ENCODE measurements around the gene TOMM7.
"Not testable (repeated sequence)": the region's sequence is repeated elsewhere in the genome, so short reads cannot be mapped to it uniquely, and the experiment has no call there.

TOMM7 gene

DNA sequence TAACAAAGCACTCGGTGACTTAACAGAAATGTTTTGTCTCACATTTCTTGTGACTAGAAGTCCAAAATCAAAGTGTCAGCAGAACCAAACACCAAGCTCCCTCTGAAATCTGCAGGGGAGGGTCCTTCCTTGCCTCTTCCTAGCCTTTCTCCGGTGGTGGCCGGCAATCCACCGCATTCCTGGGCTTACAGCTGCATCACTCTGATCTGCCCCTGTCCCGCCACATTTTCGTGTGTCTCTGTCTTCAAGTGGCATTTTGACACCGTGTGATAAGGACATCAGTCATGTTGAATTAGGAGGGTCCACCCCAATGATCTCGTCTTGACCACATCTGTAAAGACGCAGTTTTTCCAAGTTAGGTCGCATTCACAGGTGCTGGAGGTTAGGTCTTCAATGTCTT, 30.5 kb upstream of the TOMM7 start:
- FAIRE-seq = no peak

DNA sequence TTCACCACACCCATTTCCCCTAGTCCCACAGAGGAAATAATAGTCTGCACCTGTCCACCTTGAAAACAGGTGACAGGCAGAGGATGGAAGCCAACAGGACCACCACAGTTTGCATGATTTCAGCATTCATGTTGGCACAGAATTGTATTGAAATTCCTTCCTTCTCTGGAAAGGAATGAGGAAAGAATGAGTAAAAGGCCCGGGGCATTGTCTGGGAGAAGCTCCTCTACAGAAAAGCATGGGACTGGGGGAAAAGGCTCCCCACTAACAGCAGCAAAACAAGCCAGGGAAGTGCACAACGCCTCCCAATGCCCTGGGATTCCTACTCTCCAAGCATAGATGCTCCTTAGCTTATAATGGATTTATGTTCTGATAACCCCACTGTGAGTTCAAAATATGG, 28.5 kb upstream of the TOMM7 start:
- FAIRE-seq = no peak

DNA sequence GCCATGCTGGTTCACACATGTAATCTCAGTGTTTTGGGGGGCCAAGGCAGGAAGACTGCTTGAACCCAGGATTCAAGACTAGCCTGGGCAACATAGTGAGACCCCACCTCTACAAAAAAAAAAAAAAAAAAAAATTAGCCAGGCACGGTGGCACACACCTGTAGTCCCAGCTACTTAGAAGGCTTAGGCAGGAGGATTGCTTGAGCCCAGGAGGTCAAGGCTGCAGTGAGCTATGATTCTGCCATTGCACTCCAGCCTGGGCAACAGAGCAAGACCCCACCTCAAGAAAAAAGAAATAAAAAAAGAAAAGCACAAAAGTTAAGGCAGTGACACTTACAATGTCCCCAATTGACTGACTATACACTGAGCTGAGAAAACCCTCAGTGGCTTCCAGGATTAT, 27.7 kb upstream of the TOMM7 start:
- not testable (repeated sequence) for FAIRE-seq

DNA sequence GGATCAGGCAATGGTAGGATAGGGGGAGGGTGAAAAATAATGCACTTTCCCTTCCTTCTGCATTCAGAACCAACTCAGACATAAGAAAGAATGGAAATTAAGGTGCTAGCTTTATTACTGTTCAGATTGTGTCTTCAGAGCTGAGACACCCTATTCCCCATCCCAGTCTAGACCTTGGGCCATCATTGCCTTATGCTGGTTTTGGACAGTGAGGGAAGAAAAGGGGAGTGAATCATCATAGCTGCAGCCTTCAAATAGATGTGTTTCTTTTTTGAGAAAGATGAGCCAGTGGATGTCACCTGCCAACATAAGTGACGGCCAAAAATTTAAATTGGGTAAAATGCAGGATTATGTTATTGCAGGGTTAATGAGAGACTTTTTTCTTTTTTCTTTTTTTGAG, 27.0 kb upstream of the TOMM7 start:
- FAIRE-seq = no peak

DNA sequence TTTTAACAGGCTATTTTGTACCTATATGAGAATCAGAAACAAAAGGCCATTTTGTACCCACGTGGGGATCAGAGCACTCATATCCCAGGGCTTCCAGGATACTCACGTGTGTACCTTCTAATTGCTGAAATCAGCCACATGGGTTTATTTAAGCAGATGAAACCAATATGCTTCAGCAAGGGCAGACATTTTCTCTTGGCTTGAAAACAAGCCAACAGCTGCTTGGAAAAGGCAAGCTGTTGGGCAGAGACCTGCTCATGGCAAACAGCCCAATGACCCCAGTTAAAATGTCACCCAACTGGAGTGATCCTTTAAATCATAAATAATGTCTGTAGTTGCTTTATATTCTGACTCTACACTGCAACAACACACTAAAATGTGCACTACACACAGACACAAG, 26.5 kb upstream of the TOMM7 start:
- FAIRE-seq = no peak

DNA sequence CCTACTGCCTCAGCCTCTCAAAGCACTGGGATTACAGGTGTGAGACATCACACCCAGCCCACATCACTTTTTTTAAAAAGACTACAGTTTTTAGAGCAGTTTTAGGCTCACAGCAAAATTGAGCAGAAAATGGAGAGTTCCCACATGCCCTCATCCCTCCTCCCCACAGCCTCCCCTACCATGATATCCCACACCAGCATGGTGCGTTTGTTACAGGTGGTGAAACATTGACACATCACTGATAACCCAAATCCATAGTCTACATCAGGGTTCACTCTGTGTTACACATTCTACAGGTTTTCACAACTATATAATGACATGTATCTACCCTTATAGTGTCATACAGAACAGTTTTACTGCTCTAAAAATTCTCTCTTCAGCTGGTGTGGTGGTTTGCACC, 24.3 kb upstream of the TOMM7 start:
- no peak for FAIRE-seq

DNA sequence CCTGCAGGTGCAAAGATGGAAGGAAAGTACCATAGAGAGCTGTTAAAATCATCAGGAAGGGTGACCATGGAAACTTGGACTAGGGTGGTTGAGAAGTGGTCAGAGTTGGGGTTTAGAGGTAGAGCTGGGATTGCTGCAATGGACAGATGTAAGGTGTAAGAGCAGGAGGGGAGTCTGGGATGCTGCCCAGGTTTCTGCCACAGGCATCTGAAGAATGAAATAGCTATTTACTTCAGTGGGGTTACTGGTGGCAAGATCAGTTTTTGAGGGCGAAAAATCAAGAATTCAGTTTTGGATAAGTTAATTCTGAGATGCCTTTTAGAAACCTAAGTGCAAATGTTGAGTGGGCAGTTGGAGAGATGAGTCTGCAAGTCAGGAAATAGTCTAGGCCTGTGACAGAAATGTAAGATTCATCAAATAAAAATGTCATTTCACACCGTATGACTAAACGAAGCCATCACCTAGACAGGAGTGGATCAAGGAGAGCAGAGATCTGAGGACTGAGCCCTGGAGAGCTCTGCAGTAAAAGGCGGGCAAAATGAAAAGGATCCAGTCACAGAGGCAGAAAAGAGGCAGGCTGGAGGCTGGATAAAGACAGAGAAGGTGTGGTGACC, 22.7 kb upstream of the TOMM7 start:
- no peak for FAIRE-seq

DNA sequence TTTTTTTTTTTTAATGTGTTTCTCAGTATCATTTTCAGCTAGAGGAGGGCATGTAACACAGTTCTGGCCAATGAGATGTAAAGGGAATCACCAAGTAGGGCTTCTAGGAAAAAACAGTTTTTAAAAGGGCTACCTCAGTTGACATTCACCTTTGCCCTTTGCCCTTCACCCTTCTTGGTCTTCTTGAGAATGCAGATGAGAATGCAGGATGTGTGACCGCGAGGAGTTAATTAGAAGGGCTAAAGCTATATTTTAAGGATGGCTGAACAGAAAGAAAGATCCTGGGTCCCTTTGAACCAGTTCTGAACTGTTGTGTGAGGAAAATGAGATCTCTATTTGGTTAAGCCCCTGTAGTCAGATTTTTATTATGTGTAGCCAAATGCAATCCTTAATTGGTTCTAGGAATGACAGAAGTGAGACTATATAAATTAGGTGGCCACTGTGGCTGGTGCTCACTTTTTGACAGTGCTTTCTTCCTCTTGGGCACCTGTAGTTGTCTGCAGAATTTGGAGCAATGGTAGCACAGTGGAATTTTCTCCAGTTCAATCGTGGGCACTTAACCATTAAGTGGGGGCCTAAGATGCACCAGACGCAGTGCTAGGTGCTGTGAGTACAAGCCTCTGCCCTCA, 21.1 kb upstream of the TOMM7 start:
- FAIRE-seq = no peak

DNA sequence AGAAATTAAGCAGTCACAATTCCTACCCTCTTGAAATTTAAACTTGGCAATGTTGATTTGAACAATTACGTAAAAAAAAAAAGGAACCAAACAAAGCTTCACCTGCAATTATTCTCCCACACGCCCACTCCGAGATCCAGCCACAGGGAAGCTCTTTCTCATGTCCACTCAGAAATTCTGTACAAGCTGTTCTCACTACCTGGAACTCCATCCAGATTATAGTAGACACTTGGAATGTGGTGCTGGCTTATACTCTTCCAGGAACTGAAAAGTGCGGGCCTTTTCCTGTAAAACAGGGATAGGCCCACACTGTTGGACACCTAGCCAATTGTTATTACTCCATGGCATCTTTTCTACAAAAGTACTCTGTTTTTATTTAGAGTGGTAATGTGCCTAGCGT, 20.3 kb upstream of the TOMM7 start:
- FAIRE-seq = no peak

DNA sequence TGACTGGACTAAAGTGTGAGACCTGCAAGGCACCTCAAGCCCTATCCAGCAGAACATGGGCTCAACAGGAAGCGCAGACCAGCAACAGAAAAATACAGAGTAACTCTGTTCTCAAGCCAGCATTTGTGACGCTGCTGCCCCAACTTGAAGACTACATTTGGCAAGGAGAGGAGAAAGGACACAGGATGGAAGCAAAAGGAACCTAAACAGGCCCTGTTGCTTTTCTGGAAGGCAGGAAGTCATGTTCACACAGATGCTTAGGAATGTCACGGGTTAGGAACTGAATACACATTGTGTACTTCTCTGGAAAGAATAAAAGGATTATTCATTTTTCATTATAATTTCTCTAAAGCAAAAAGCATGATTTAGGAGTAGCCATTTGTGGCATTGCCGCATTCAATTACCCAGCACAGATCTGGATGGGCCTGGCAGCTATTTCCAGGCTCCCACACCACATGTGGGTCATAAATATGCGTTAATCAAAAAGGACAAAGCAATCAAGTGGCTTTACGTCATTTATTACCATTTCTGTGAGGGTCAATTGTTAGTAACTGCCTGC, 19.8 kb upstream of the TOMM7 start:
- FAIRE-seq = no peak

DNA sequence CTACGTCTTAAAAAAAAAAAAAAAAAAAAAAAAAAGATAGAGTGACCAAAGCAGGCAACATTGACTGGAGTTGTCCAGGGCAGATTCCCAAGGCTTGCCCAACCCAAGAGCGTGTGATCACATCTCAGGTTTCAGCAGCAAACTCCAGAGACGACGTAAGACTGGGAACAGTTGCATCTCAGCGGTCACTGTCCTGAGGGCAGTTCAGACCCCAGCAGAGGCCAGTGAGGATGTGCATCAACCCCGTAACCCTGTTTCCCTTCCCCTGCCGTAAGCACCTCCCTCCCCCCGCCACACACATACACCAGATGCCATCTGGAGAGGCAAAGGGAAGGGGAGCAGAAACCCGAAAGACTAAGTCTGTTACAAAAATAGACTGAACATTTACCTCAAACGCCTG, 19.3 kb upstream of the TOMM7 start:
- FAIRE-seq = no peak

DNA sequence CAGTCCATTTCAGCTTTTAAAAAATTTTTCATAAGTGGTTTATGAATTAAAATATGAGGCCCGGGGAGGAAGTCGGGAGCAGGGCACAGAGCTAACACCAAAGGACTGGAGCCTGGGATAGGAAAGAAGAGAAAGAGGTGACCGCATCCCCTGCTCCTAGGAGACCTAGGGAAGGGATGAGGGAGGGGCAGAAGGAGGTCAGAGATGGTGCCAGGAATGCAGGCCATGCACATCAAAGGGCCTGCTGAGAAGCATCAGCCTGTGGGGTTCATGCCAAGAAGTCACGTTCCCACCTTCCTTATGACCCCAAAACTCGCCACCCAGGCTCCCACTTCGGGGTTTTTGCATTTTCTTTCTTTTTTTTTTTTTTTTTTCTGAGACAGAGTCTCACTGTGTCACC, 14.7 kb upstream of the TOMM7 start:
- FAIRE-seq = no peak

DNA sequence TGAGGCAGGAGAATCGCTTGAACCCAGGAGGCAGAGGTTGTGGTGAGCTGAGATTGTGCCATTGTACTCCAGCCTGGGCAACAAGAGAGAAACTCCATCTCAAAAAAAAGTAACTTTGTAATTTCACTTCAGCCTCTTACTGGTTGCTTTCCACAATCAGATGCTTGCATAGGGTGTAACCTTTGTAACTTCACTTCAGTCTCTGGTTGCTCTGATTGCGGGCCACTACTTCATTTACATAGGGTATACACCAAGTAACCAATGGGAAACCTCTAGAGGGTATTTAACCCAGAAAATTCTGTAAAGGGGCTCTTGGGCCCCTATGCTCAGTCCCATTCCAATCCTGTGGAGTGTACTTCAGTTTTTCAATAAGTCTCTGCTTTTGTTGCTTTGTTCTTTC, 13.9 kb upstream of the TOMM7 start:
- FAIRE-seq = not testable (repeated sequence)

DNA sequence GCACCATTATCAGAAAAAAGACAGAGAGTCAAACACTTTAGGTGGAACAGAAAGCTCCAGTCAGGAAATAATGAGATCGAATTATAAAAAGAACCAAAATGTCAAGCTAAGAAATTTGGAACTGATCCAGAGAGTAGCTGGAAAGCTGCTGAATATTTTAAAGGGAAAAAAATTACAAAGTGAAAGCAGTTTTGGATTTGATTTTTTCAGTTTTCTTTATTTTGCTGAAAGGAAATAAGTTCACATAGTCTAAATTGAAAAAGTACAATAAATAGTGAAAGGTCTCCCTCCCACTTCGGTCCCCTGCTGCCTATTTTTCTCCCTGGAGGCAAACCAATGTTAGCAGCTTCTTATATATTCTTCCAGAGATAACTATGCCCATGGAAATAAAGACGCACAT, 11.3 kb upstream of the TOMM7 start:
- no peak for FAIRE-seq

DNA sequence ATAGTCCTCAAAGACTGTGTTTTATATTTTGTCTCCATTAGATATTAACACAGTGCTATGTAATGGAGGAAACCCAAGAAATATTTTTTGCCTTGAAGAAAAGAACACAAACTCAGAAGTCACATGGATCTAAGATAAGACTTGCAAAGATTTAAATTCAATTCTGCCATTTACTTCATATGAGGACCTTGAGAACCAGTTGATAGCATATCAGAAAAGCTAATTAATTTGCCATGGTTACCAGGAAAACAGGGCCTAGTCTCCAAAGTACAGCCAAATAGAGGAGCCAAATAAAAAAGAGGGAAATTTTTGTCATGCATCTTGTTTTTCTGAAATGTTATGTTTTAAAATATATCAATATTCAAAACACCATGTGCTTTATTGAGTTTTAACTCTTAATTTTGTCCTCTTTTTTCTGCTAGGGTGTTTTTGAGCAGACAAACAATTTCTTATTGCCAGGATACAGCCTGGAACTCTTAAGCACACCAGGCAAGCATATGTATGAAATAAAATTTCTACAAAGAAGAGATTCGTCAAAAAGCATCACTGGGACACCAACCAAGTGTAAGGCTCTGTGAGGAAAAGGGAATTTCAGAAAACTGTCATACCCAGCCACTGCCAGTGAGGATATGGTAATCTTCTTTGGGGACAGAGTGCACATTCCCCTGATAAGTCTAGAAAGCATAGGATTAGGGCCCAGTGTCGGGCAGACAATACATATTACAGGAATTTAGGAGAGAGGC, 10.6 kb upstream of the TOMM7 start:
- FAIRE-seq = peak; percentile 34

DNA sequence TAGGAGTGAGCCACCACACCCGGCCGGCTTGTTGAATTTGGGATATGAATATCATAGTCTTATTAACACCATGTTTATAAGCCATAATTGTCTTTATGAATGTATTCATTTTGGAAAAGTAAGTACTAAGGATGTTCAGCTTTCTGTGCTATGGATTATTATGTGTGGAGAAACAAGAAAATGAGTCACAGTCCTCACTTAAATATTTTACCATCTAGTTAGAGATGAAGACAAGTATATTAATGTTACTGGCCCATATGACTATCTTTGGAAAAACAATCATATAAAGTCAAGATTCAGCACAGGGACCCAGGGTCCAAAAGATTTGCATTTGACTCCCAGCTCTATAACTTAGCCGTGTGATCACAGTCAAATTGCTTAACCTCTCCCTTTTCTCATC, 9.8 kb upstream of the TOMM7 start:
- no peak for FAIRE-seq

DNA sequence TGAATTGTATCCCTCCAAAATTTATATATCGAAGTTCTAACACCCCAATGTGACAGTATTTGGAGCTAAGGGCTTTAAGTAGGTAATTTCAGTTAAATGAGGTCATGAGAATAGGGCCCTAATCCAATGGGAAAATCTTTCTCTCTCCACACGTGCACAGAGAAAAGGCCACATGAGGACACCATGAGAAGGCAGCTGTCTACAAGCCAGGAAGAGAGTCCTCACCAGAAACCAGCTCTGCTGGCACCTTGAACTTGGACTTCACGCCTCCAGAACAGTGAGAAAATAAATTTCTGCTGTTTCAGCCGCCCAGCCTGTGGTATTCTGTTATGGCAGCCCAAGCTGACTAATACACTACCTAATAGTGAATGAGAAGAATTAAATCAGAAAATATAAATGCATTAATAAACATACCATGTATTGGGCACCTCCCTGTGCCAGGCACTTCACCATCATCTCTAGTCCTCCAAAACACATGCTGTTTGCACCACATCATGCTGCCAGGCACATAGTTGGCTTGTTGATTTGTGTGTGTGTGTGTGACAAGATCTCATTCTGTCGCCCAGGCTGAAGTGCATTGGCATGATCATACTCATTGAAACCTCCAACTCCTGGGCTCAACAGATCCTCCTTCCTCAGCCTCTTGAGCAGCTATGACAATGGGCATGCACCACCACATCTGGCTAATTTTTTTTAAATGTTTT, 9.1 kb upstream of the TOMM7 start:
- no peak for FAIRE-seq

DNA sequence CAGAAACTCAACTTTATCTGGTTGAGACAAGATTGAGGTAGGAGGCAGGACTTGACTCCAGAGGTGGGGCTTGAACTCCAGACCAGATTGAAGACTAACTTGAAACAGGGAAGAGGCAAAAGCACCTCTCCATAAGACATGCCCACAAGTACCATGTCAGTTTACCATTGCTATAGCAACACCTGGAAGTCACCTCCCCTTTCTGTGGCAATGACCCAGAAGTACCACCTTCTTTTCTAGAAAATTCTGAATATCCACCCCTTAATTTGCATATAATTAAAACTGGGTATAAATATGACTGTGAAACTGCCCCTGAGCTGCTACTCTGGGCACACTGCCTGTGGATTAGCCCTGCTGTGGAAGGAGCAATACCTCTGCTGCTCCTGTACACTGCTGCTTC, 4.9 kb upstream of the TOMM7 start:
- no peak for FAIRE-seq

DNA sequence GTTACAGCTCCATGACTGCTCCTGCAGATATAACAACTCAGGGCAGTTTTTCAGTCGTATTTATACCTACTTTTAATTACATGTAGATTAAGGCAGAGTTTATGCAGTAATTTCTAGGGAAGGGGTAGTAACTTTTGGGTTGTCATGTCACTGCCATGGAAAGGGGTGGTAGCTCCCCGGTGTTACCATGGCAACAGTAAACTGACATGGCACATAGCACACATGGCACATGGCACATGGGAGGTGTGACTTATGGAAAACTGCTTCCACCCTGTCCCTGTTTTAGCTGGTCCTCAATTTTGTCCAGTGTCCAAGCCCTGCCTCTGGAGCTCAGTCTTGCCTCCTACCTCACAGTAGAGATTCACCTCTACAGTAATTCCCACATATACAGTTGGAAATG, 3.9 kb upstream of the TOMM7 start:
- no peak for FAIRE-seq

DNA sequence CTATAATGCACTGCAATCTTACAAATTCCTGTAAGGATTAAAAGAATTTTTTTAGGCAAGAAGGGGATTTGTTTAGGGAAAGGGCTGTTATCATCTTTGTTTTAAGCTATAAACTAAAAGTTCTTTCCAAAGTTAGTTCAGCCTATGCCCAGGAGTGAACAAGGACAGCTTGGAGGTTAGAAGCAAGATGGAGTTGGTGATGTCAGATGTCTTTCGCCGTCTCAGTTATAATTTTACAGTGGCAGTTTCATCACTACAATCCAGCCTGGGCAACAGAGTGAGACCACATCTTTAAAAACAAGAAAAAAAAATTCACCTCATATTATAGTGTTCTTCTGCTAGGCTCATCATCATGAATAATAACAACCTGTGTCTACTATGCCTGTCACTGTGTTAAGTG, 2.1 kb upstream of the TOMM7 start:
- FAIRE-seq = peak; percentile 74

DNA sequence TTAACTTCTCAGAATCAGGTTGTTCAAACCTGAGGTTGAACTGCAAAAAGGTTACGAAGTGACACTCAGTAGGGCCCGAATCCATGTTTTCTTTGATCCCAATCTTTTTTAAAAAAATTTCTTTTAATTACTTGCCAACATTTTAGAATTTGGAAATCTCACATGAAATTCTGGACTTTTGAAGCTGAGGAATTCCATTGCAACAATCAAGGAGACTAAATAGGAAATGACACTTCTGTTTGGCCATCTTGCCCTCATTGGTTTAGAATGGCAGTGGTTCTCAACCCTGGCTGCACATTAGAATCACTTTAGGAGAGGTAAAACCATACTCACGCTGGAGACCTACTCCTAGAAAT, 471 bp upstream of the TOMM7 start:
- FAIRE-seq = no peak

DNA sequence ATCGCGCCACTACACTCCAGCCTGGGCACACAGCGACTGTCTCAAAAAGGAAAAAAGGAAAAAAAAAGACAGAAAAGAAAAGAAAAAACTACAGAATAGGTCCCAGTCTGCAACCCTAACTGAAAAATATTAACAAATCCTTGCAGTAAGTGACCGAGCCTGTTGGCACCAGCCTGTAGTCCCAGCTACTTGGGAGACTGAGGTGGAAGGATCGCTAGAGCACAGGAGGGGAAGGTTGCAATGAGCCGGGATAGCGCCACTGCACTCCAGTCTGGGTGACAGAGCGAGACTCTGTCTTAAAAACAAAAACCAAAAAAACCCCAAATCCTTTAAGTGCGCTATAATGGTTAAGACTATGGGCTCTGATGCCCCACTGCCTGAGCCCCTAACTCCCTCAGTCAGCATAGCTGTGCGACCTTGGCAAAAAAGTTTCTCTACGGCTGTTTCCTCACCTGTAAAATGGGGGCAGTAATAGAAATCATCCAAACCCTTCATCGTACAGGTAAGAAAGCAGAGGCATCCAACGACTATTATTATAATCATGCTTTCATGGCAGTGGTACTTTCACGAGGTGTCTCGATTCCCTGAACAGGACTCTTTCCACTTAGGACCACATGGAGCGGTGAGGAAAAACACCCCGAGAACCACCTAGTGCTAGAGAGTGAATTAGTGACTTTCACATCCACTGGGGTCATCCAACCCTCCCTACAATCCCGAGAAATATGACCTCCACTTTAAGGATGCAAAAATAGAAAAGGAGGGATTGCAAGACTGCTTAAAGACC, 755 bp downstream of the TOMM7 start:
- no peak for FAIRE-seq

DNA sequence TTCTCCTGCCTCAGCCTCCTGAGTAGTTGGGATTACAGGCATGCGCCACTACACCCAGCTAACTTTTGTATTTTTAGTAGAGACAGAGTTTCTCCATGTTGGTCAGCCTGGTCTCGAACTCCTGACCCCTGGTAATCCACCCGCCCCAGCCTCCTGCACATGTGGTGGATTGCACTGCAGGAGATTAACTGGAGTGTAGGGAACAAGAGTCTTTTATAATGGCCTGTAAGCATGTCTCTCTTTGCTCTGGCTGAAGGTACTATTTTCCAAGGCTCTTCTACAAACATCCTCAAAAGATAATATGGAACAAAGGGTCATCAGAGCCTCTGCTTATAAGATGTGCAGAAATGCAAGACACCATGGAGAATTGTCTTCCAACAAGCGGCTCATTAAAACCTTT, 3.2 kb downstream of the TOMM7 start:
- FAIRE-seq = no peak
